ENCODE measurements around the gene IL2RG. TPM values are rescaled to one million over a fixed set of nuclear protein-coding genes. Genes with fewer than 3 reads are reported as not detected.

The IL2RG gene
- total RNA-seq = 10 to 100 TPM in 1 of 2 donors, 1 to 10 TPM in 1; 4.9 to 14.2 TPM

DNA sequence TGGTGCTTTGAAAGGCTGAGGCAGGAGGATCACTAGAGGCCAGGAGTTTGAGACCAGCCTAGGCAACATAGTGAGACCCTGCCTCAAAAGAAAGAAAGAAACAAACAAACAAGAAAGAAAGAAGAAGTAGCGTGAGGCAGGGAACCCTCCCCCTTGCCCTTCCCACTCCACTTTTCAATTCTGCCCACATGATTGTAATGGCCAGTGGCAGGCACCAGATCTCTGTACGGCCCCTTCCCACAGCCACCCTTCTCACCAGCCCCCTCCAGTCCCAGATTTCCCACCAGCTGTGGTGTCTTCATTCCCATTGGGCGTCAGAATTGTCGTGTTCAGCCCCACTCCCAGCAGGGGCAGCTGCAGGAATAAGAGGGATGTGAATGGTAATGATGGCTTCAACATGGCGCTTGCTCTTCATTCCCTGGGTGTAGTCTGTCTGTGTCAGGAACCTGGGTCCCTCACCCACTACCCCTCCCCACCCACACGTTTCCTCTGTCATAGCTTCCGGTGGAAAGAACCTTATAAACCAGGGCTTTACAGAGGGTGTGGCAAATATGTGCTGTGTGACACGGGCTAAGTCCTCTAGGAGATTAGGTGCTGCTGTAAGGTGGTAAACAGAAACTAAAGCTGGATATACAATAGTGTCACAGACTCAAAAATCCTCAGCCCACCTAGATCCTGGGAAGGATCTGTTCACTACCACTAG is at the start of gene IL2RG:
TSS of gene IL2RG (minus strand) at position 437 of the 703 bp plus-strand sequence. CDS start at position 399, 38 bp downstream.
- Histone ChIP-seq H3K27me3 (replicated peaks; ENCODE audit: insufficient read depth) (no peaks in the 10 kb centered on the region), H3K36me3 (no peaks in the 10 kb centered on the region), H3K27ac (no peak within 1 kb of the TSS), H3K9me3 (no peaks in the 10 kb centered on the region), H3K4me3 (peak within 1 kb of the TSS; percentile 5), H3K4me1 (ENCODE audit: control insufficient read depth in 1 of 2, low read depth in 2 of 2) (no peaks in the 10 kb centered on the region)
- ATAC-seq (ENCODE audit: insufficient number of reproducible peaks, low FRiP score, low read depth) (no peak), DNase-seq (ENCODE audit: low spot score) (no peak)
- TF ChIP-seq, protein P1, sequence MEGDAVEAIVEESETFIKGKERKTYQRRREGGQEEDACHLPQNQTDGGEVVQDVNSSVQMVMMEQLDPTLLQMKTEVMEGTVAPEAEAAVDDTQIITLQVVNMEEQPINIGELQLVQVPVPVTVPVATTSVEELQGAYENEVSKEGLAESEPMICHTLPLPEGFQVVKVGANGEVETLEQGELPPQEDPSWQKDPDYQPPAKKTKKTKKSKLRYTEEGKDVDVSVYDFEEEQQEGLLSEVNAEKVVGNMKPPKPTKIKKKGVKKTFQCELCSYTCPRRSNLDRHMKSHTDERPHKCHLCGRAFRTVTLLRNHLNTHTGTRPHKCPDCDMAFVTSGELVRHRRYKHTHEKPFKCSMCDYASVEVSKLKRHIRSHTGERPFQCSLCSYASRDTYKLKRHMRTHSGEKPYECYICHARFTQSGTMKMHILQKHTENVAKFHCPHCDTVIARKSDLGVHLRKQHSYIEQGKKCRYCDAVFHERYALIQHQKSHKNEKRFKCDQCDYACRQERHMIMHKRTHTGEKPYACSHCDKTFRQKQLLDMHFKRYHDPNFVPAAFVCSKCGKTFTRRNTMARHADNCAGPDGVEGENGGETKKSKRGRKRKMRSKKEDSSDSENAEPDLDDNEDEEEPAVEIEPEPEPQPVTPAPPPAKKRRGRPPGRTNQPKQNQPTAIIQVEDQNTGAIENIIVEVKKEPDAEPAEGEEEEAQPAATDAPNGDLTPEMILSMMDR (IDR thresholded peaks at IDR 0.05) = no peak

DNA sequence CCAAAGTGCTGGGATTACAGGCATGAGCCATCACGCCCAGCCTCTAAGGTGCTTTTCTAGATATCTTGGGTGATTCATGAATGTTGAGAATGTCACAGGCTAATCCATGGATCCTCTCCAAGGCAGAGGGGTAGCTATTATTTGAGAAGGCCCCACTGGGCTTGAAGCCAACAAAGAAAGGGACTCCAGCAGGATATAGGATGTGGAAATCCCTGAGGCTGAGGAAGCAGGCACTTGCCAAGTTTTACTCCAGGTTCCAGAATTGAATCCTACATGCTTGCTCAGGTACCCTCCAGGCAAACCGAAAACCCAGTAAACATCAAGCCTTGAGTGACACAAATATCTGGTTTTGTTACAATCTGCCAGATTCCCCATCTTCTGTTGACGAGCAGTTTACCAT is 49.1 kb upstream of the IL2RG start:
- H3K4me3 ChIP-seq = no peak overlapping the region
- no peaks in the 10 kb centered on the region for H3K27me3 ChIP-seq (replicated peaks; ENCODE audit: insufficient read depth)
- no peak for DNase-seq (ENCODE audit: low spot score)
- no peak for ATAC-seq (ENCODE audit: insufficient number of reproducible peaks, low FRiP score, low read depth)
- no peaks in the 10 kb centered on the region for H3K4me1 ChIP-seq (ENCODE audit: control insufficient read depth in 1 of 2, low read depth in 2 of 2)
- TF ChIP-seq, protein P1 (IDR thresholded peaks at IDR 0.05) = no peak
- H3K9me3 ChIP-seq = no peaks in the 10 kb centered on the region
- no peak overlapping the region for H3K27ac ChIP-seq
- H3K36me3 ChIP-seq = no peaks in the 10 kb centered on the region

DNA sequence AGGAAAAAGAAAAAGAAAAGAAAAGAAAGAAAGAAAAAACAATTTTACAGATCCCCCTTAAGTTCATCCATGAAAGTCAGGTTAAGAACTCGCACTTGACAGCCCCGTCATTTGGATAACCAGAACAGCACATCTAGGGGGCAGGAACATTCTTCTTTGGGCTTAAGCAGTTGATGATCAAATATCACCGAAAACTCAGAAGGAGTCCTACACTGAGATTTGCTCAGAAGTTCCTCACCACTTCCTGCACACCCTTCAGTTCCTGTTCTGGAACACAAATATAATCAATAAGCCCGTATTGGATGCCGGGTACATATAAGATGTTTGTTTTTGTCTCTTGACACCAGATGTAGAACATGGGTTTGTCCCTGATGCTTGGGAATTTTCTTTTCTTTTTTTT is 48.0 kb upstream of the IL2RG start:
- DNase-seq (ENCODE audit: low spot score) (no peak), ATAC-seq (ENCODE audit: insufficient number of reproducible peaks, low FRiP score, low read depth) (no peak)
- no peaks in the 10 kb centered on the region for H3K4me1 ChIP-seq (ENCODE audit: control insufficient read depth in 1 of 2, low read depth in 2 of 2)
- no peaks in the 10 kb centered on the region for H3K36me3 ChIP-seq
- no peak overlapping the region for H3K27ac ChIP-seq
- H3K4me3 ChIP-seq = no peak overlapping the region
- no peaks in the 10 kb centered on the region for H3K9me3 ChIP-seq
- no peaks in the 10 kb centered on the region for H3K27me3 ChIP-seq (replicated peaks; ENCODE audit: insufficient read depth)
- TF ChIP-seq, protein P1 (IDR thresholded peaks at IDR 0.05) = no peak

DNA sequence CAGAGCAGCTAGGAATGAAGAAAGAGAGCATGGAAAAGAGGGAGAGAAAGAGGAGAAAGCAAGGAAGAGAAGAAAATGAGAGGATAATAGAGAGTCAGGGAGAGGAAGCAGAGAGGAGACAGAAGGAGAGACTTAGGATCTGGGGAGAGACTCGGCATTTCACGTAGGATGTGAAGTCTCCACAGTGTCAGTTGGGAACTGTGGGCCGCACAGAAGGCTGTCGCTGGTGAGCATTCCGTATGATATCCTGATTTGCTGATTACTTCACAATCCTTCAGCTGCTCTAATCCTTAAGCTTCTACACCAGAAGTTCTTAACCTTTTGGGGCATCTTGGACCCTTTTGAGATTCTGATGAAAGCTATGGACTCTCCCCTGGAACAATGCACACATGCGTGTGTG is 47.2 kb upstream of the IL2RG start:
- no peak for ATAC-seq (ENCODE audit: insufficient number of reproducible peaks, low FRiP score, low read depth)
- TF ChIP-seq, protein P1 (IDR thresholded peaks at IDR 0.05) = no peak

DNA sequence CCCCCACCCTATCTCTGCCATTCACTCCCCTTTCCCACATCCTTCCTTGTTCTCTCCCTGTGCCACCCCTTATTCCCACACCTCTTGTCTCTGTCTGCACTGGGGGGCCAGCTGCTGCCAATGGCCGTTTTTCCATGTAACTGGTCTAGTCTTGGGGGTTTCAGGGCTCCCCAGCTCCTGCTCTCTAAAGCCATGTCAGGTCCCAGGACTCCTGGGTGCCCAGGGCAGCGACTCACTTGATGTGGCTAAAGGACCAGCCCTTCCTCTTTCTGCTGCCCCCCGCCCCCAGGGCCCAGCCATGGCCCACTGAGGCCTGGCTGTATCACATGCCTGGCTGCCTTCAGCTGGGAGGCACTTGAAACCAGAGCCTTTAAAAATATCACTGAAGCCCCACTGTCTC is 43.3 kb upstream of the IL2RG start:
- no peaks in the 10 kb centered on the region for H3K27me3 ChIP-seq (replicated peaks; ENCODE audit: insufficient read depth)

More for the DNA sequence above, 47.2 kb upstream of the IL2RG start:
- H3K27ac ChIP-seq = no peak overlapping the region
- no peak for DNase-seq (ENCODE audit: low spot score)
- H3K27me3 ChIP-seq (replicated peaks; ENCODE audit: insufficient read depth) = no peaks in the 10 kb centered on the region
- no peaks in the 10 kb centered on the region for H3K36me3 ChIP-seq
- H3K4me3 ChIP-seq = no peak overlapping the region
- no peaks in the 10 kb centered on the region for H3K4me1 ChIP-seq (ENCODE audit: control insufficient read depth in 1 of 2, low read depth in 2 of 2)
- H3K9me3 ChIP-seq = no peaks in the 10 kb centered on the region

More for the DNA sequence above, 43.3 kb upstream of the IL2RG start:
- Histone ChIP-seq H3K27ac (no peak overlapping the region), H3K36me3 (no peaks in the 10 kb centered on the region), H3K4me1 (ENCODE audit: control insufficient read depth in 1 of 2, low read depth in 2 of 2) (no peaks in the 10 kb centered on the region), H3K4me3 (no peak overlapping the region), H3K9me3 (no peaks in the 10 kb centered on the region)
- no peak for DNase-seq (ENCODE audit: low spot score)
- ATAC-seq (ENCODE audit: insufficient number of reproducible peaks, low FRiP score, low read depth) = no peak
- TF ChIP-seq, protein P1 (IDR thresholded peaks at IDR 0.05) = no peak

Data from thoracic aorta (tissue), 2 donors.